GM18873 (cell line): Measurements from ENCODE around the gene ADGRG7.
"Not testable (repeated sequence)": the region's sequence is repeated elsewhere in the genome, so short reads cannot be mapped to it uniquely, and the experiment has no call there.

ENCODE experiments used
- ATAC-seq: cut with Tn5 transposase; IDR thresholded peaks from one replicate; pipeline ENCODE4 v1.9.1; 2021; ENCODE audit warnings: mild to moderate bottlenecking, moderate library complexity, moderate number of reproducible peaks; ENCODE audit not compliant: unreplicated experiment, low FRiP score

ADGRG7 gene, protein sequence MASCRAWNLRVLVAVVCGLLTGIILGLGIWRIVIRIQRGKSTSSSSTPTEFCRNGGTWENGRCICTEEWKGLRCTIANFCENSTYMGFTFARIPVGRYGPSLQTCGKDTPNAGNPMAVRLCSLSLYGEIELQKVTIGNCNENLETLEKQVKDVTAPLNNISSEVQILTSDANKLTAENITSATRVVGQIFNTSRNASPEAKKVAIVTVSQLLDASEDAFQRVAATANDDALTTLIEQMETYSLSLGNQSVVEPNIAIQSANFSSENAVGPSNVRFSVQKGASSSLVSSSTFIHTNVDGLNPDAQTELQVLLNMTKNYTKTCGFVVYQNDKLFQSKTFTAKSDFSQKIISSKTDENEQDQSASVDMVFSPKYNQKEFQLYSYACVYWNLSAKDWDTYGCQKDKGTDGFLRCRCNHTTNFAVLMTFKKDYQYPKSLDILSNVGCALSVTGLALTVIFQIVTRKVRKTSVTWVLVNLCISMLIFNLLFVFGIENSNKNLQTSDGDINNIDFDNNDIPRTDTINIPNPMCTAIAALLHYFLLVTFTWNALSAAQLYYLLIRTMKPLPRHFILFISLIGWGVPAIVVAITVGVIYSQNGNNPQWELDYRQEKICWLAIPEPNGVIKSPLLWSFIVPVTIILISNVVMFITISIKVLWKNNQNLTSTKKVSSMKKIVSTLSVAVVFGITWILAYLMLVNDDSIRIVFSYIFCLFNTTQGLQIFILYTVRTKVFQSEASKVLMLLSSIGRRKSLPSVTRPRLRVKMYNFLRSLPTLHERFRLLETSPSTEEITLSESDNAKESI

DNA sequence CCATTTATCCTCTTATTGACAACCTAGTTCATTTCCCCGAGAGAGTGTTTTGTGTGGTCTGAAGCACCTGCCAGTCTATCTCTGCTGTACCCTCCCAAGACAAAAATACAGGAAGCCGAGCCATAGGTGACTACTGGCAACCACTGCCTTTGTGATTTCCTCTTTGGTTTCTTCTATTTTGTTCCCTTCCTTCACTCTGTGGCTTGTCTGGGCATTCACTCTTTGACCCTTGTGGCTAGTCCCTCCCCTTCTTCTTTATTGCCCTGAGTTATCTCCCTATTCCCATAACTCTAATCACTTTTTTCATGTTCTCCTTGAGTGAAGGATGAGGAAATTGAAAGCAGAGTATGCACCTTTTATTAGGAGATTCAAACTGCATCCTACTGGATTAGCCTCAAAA is at the start of gene ADGRG7:
ADGRG7 (plus strand) TSS at position 297 of the 400 bp plus-strand sequence. CDS start 256 bp downstream, outside the sequence.
- no peak for ATAC-seq

DNA sequence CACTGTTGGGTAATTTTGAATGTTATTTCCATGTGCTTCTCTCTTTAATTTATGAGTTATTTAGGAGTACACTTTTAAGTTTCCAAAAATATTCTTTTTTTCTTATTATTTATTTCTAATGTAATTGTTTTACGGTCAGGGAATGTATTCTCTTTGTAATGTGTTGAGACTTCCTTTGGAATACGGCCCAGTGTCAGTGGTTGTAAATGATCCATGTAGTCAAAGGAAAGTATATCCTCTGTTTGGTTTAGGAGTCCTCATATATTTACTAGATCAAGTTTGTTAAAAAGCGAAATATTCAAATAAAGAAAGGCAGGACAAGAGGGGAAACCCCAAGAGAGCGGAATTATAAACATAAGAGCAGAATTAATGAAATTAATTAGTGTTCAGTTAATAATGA is 49.0 kb upstream of the ADGRG7 start:
- ATAC-seq, result no peak

DNA sequence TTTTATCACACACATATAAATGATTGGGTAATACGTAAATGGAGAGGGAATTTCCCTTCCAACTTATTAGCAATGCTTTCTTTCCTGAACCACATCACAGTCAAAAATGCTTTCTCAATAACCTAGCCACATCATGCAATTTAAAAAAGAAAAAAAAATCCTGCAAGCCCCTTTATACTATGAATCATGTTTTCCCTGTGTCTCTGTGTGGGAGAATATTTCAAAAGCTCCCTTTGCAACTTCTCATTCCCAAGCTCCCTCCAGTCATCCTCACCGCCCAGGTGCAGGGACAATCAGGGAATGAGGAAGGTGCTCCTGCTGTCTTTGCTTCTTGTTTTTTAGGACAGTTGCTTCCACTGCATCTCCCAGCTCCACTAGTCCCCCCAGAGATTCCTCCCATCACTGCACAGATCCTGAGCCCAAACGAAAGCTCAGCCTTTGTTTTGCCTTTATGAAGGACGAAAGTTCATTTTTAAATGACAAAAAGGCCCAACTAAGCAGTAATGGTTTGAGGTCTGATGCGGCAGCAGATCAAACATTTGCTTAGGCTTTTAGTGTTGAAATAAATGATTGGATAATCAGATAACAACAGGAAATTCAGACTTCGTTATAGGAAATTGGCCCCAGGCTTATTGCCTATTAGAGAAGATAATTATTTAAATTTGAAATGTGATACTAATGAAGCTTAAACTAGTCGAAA is 47.8 kb upstream of the ADGRG7 start:
- ATAC-seq, result no peak

DNA sequence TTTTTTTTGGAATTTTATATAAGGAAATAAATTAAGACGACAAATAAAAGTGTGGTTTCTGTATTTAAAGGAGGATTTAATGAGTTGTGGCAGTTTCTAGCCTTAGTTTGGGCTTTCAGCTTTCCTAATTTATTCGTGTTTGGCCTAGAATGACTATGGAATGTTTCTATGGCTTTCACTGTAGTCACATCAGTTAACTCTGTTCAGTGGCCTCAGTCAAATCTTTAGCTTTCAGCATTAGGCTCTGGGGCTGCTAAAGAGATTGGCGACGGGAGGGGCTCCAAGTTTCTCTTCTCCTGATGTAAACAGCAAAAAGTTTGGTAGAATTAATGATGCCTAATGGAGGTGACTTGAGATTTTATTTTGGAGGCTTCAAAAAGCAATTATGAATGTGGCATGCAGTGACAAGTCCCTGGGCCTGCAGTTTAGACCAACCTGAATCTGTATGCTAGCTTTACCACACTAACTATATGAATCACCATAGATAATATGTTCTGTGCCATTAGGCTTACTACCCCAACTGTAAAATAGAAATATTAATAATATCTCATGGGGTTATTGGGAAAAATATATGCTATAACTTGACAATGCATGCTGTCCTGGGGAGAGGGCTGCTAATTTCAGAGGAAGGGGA is 47.1 kb upstream of the ADGRG7 start:
- ATAC-seq, result no peak

DNA sequence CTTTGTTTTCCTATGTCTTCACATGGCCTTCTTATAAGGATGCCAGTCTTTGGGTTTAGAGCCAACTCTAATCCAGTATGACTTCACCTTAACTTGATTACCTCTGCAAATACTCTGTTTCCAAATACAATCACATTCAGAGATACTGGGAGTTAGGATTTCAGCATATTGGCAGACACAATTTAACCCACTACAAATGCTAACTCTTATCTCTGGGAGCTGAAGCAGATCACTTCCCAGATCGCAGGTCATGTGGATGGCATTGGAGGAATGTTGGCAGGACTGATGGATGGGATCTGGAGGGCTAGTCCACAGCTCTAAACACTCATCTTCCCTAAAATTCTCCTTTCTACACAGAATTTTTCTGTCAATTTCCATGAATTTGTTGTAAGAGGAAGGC is 46.2 kb upstream of the ADGRG7 start:
- ATAC-seq, result no peak

DNA sequence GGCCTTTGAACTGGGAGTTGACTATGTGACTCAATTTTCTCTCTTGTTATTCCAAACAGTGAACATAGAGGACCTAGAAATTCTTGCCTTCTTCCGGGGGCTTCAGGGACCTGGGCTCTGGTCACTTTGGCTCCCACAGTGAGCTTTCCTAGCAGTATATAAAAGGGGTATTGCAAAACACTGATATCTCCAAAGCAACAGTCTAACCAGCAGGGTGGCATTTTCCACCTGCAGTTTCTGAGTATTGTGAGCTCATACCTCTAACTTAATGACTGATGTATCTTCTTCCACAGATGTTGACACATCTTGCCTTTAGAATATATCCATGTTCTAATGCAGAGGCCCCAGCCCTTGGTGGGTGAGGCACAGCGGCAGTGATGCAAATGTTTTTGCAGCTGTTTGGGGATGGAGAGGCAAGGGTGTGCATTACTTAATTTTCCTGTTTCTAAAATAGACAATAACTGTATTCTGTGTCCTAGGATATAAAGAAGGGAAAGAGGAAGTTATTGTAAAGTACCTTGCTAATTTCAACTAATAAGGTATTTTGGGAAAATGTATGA is 45.7 kb upstream of the ADGRG7 start:
- ATAC-seq, result no peak

DNA sequence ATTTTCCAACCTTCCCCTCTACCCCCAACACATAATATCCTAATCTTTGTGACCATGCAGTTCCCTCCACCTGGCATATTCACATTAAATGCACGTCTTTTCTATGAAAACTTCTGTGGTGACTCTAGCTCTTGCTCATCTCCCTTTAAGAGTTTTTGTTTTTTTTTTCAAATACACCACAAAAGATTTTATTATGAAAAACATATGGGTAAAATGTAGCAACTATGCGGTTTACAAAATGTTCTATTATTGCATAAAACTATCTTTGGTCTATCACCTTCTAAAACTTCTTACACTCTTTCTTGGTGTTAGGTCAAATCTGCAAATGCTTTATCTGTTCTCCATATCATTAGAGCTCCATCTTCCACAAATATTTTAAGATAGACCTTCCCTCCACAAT is 38.6 kb upstream of the ADGRG7 start:
- ATAC-seq, result no peak

DNA sequence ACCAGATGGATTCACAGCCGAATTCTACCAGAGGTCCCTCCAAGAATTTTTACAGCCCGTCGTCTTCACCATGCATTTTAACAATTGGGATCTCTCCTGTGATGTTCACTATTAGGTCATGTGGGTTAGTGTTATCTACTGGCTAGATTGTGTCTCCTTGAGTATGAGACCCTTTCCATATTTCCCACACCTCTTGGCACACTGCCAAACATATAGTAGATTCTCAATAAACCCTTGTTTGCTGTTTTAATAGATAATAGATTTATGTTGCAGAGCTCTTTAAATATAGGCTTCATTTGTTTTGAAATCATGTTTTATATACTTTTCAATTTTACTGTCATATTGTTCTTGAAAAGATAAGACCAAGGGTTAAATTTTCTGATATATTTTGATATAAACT is 34.9 kb upstream of the ADGRG7 start:
- ATAC-seq, result no peak

DNA sequence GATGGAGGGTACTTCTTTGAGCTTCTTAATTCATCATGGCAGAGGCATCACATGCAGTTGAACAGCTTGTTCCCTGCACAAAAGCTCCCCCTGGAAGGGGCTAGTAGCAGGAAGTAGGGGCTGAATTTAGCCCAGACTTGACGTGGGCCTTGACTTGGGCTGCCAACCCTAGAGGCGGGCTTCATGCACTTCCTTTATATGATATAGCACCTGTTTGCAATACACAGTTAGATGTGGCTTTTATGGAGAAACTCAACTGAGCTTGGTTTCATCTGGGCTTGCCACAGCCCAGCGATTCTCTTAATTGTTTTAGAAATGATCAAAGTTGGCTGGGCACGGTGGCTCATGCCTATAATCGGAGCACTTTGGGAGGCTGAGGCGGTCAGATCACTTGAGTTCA is 33.7 kb upstream of the ADGRG7 start:
- no peak for ATAC-seq

DNA sequence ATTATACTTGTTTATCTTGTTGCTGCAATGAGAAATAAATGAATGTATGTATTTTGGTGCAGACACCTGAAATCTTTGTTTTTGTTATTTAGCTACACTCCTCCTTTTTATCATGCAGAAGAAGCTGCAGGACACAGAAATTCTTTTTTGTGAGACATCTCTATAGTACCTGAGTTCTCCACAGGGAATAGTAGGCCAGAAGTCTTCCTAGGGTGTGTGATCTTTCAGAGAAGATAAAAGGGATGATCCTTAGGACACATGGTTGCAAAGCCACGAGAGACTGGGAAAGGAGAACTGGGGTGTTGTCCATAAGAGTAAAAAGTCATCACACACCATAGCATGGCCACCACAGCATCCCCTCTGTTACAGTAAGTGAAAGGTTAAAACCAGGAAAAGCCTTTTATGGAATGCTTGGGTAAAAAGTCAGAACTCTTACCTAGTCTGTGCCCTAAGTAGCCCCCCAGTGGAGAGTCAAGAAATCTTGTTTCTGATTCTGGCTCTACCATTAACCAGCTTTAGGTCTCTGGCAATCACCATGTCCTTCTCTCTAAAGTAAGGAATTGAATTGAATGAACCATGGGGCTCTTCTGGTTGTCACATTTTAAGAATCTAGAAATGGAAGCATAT is 31.9 kb upstream of the ADGRG7 start:
- ATAC-seq, result no peak

DNA sequence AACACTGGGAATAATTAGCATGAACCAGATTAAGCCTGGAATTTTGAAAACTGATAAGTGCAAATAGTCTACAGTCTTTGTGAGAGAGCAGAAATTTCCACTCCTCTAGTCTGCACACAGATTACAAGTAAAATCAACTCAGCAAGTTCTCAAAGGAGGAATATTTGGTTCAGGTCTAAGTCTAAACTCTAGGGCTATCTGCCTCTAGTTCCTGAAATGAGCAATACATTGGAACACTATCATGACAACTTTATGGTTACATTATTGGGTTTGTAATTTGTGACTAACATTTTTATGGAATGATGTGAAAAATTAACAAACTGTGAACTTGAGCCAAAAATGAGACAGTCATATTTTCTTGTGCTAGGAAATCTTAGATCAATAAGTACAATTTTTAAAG is 30.8 kb upstream of the ADGRG7 start:
- ATAC-seq, result no peak

DNA sequence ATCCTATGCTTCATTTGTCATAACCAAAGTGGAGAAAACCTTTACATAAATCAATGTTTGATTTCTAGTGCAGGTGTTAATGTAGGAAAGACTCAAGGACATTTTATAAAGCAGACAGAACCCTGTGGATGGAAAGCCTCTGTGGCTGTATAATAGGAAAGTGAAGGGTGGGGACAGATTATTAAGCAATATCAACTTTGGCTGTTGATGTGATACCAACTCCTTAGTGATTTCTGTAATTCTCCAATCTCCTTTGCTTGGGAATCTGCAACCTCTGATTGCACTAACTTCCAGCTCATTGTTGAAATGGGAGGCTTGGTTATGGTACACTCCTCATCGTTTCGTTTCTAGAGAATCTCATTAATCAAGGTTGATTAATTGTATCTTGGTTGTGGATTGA is 29.3 kb upstream of the ADGRG7 start:
- no peak for ATAC-seq

DNA sequence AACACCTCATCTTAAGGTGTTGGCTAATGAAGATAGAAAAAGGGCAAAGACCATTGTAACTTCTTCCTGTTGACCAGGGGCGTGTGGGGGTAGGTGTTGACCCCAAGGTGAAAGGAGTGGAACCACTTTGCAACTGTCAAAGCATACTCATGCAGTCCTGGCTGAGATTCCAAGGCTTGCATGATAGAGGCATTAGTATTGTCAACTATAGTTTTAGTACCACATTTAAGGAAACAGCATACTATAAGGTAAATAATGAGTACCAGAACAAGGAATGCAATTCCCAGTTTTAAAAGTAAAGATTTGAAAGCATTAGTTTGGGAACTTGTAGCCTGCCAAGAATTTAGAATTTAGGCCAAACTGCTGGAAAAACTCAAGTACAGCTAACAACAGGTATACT is 27.8 kb upstream of the ADGRG7 start:
- no peak for ATAC-seq

DNA sequence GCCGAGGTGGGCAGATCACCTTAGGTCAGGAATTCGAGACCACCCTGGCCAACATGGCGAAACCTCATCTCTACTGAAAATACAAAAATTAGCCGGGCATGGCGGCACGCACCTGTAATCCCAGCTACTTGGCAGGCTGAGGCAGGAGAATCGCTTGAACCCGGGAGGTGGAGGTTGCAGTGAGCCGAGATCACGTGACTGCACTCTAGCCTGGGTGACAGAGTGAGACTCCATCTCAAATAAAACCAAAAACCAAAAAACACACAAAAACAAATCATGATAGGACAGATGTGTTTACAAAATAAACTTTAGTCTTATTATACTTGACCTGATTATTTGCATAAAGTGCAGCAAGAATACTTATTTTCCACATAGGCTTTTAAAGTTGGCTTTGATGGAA is 27.2 kb upstream of the ADGRG7 start:
- not testable (repeated sequence) for ATAC-seq

DNA sequence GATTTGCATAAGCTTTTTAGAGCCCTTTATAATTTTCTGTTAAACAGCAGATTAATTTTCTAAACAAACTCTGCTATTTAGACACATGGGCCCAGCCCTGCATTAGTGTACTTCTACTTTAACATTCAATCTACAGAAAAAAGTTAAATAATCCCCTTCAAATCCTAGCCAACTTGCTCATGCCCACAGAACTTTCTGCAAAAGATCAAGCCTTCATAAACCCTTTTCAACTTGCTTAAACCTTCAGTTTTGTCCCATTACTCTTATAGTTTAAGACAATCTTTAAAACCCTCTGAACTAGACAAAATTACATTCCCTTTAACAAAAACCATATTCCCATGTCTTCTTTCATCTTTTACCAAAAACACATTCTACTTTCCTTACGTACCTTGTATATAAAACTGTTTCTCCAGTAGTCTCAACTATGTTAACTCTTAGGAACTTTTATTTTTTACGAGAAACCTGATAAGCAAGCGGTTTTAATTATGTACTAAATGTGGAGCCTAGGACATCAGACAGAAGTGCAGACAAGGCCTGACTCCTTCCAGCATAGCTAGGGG is 25.2 kb upstream of the ADGRG7 start:
- ATAC-seq, result no peak

DNA sequence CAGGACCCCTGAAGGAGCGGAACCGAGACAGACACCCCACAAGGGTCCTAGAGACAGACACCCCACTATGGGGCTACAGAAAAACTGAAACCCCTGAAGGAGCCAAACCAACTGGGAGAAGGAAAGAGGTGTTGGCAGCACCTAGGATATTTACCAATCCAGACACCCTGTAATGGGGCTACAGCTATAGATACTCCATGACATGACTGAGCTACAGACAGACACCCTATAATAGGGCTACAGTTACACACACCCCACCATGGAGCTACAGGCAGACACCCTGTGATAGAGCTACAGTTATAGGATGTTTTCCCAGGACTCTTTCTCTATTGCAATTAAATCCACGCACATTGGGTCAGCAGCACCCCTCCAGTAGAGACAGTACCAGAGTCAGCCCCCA is 22.6 kb upstream of the ADGRG7 start:
- no peak for ATAC-seq

DNA sequence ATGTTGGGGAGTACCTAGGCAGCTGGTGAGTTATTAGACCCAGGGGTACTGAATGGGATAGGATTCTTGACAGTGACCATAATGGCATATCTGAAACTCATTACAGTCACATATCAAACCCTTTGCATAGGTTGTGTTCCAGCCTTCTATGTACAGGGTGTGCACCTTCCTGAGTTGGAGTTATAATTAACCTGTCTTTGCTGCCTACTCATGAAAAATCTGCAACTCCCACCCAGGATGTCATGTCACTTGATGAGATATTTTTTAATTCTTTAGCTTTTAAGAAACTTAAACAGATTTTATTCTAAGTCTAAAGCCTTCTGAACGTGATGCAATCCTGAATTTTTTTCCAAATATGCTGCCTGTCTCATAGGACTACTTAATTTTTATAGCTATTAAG is 21.1 kb upstream of the ADGRG7 start:
- no peak for ATAC-seq

DNA sequence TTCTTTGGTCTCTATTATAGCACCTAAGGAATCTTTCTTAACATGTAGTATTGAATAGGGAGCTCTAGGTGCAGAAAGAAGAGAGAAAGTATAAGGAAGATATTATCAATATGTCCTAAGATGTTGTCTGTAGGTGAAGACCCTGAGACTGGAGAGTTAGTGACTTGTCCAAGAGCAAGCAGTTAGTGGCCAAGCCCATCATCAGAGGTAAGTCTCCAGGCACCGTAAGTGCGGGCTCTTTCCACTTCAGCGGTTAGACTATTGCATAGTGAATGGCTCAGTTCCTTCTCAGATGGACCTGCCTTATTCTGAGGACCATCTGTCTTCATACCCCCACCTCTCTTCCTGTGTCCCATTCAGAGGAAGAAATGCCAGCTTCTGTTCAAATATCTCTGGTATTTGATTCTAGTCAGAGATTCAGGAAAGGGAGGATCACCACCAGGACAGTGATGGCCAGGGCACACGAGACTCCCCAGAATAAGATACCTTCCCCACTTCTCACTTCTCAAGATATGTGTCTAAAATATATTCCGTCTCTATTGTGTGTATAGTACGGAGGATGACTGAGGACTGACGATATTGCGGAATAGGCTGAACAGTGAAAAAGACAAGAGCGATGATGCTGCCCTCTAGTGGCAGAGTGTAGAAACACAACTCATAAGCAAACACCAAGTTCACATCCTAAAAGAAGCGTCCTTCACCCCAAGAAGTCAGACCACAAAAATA is 19.1 kb upstream of the ADGRG7 start:
- ATAC-seq, result peak; percentile 82

DNA sequence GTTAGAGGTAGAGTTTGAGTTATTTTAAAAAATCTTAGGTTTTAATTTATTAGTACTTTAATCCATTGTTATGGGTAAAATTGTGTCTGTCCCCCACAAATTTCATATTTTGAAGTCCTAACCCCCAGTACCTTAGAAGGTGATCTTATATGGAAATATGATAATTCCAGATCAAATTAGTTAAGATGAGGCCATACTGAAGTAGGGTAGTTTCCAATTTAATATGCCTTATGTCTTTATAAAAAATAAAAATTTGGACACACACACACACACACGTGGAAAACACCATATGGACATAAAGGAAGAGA is 18.6 kb upstream of the ADGRG7 start:
- ATAC-seq, result no peak
